SK-N-SH treated with all-trans-retinoic acid at 6 μM for 48 hours (cell line): ENCODE measurements around the gene FHIT.

ENCODE experiments used
- ATAC-seq: fragments of 200-7000 bp; cut with Tn5 transposase; 3 replicates; pipeline ENCODE4 v1.9.1; 2020; ENCODE audit warnings: mild to moderate bottlenecking, moderate library complexity
- ARNTL ChIP-seq: fragments of 450-650 bp; formaldehyde crosslinking; IDR thresholded peaks from 2 replicates; pipeline ENCODE4 v1.5.0; 2020; ENCODE audit warnings: low read depth, mild to moderate bottlenecking, moderate library complexity, borderline replicate concordance
- BACH2 ChIP-seq: fragments of 250-450 bp; sonication (Bioruptor Pico); IDR thresholded peaks from 2 replicates; pipeline ENCODE4 v1.9.0; 2021; ENCODE audit warnings: mild to moderate bottlenecking, borderline replicate concordance
- CSDC2 ChIP-seq: fragments of 250-450 bp; sonication (Bioruptor Pico); IDR thresholded peaks from 2 replicates; pipeline ENCODE4 v1.5.0; 2020; ENCODE audit warnings: mild to moderate bottlenecking, moderate library complexity
- ESRRG ChIP-seq: fragments of 250-450 bp; sonication (Bioruptor Pico); IDR thresholded peaks from 2 replicates; pipeline ENCODE4 v1.6.1; 2021; ENCODE audit warnings: mild to moderate bottlenecking
- GLIS3 ChIP-seq: fragments of 250-450 bp; sonication (Bioruptor Pico); IDR thresholded peaks from 2 replicates; pipeline ENCODE4 v1.5.0; 2020; ENCODE audit warnings: mild to moderate bottlenecking, moderate library complexity
- ISL1 ChIP-seq: fragments of 250-450 bp; sonication (Bioruptor Pico); IDR thresholded peaks from 2 replicates; pipeline ENCODE4 v2.1.2; 2022; ENCODE audit warnings: mild to moderate bottlenecking, moderate library complexity
- OSR1 ChIP-seq: fragments of 250-450 bp; sonication (Bioruptor Pico); IDR thresholded peaks from 2 replicates; pipeline ENCODE4 v1.8.0; 2022; ENCODE audit warnings: moderate library complexity, mild to moderate bottlenecking, inconsistent platforms
- PPARA ChIP-seq: fragments of 250-450 bp; sonication (Bioruptor Pico); IDR thresholded peaks from 2 replicates; pipeline ENCODE4 v1.5.0; 2020; ENCODE audit warnings: mild to moderate bottlenecking, borderline replicate concordance
- RARB ChIP-seq: fragments of 250-450 bp; sonication (Bioruptor Pico); IDR thresholded peaks from 2 replicates; pipeline ENCODE4 v1.8.0; 2021; ENCODE audit warnings: mild to moderate bottlenecking, moderate library complexity
- TCF4 ChIP-seq: fragments of 250-450 bp; sonication (Bioruptor Pico); IDR thresholded peaks from 2 replicates; pipeline ENCODE4 v1.8.0; 2021; ENCODE audit warnings: mild to moderate bottlenecking, moderate library complexity, borderline replicate concordance
- TOX ChIP-seq: fragments of 250-450 bp; sonication (Bioruptor Pico); IDR thresholded peaks from 2 replicates; pipeline ENCODE4 v1.8.0; 2021; ENCODE audit warnings: mild to moderate bottlenecking, moderate library complexity, borderline replicate concordance
- ZC3H10 ChIP-seq: fragments of 250-450 bp; sonication (Bioruptor Pico); IDR thresholded peaks from 2 replicates; pipeline ENCODE4 v1.5.1; 2021; ENCODE audit warnings: mild to moderate bottlenecking, moderate library complexity
- ZFP3 ChIP-seq: fragments of 250-450 bp; sonication (Bioruptor Pico); IDR thresholded peaks from 2 replicates; pipeline ENCODE4 v1.5.0; 2020; ENCODE audit warnings: mild to moderate bottlenecking, moderate library complexity
- ZFP30 ChIP-seq: fragments of 450-650 bp; formaldehyde crosslinking; IDR thresholded peaks from 2 replicates; pipeline ENCODE4 v1.5.0; 2022; ENCODE audit warnings: mild to moderate bottlenecking, moderate library complexity
- ZNF565 ChIP-seq: fragments of 450-650 bp; formaldehyde crosslinking; conservative IDR thresholded peaks from 2 replicates; pipeline ENCODE4 v1.5.0; 2020; ENCODE audit warnings: low read depth, mild to moderate bottlenecking, moderate library complexity
- ZNF70 ChIP-seq: fragments of 450-650 bp; formaldehyde crosslinking; IDR thresholded peaks from 2 replicates; pipeline ENCODE4 v1.5.0; 2020; ENCODE audit warnings: mild to moderate bottlenecking, moderate library complexity
- ZNF8 ChIP-seq: fragments of 450-650 bp; formaldehyde crosslinking; IDR thresholded peaks from 2 replicates; pipeline ENCODE4 v1.5.0; 2020; ENCODE audit warnings: mild to moderate bottlenecking, moderate library complexity
- TF ChIP-seq, protein P1 (sequence below): fragments of 250-450 bp; sonication (Bioruptor Pico); IDR thresholded peaks from 2 replicates; pipeline ENCODE4 v1.8.0; 2021; ENCODE audit warnings: low read depth, mild to moderate bottlenecking, moderate library complexity, borderline replicate concordance
- TF ChIP-seq, protein P2 (sequence below): fragments of 250-450 bp; sonication (Bioruptor Pico); IDR thresholded peaks from 2 replicates; pipeline ENCODE4 v1.5.0; 2020; ENCODE audit warnings: mild to moderate bottlenecking, moderate library complexity
- TF ChIP-seq, protein P3 (sequence below): fragments of 250-450 bp; sonication (Bioruptor Pico); IDR thresholded peaks from 2 replicates; pipeline ENCODE4 v1.5.1; 2021; ENCODE audit warnings: mild to moderate bottlenecking, moderate library complexity
- TF ChIP-seq, protein P4 (sequence below): fragments of 250-450 bp; sonication (Bioruptor Pico); IDR thresholded peaks from 2 replicates; pipeline ENCODE4 v1.8.0; 2020; ENCODE audit warnings: mild to moderate bottlenecking, moderate library complexity, borderline replicate concordance
- TF ChIP-seq, protein P5 (sequence below): fragments of 250-450 bp; sonication (Bioruptor Pico); IDR thresholded peaks from 2 replicates; pipeline ENCODE4 v1.5.1; 2020; ENCODE audit warnings: low read depth, mild to moderate bottlenecking, moderate library complexity

Gene FHIT

DNA sequence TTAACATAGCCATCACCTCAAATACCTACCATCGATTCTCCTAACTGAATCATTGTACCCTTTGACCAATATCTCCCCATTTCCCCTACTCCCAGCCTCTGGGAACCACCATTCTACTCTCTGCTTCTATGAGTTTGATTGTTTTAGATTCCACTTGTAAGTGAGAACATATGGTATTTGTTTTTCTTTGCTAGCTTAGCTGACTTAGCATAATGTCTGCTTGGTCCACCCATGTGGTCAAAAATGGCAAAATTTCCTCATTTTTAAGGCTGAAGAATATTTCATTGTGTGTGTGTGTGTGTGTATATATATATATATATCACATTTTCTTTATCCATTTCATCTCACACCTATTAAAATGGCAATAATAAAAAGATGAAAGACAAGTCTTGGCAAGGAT lies 469.3 kb downstream of the FHIT start:
- TF ChIP-seq ZFP30 (no peak), RARB (CRISPR knock-in tag) (no peak), CSDC2 (CRISPR knock-in tag) (no peak), GLIS3 (no peak), ZNF70 (CRISPR knock-in tag) (no peak), ZFP3 (no peak), TOX (CRISPR knock-in tag) (no peak), ZC3H10 (CRISPR knock-in tag) (no peak), ARNTL (CRISPR knock-in tag) (no peak), ISL1 (no peak), BACH2 (CRISPR knock-in tag) (no peak), PPARA (CRISPR knock-in tag) (no peak), ZNF565 (no peak), TCF4 (no peak), ESRRG (CRISPR knock-in tag) (no peak), OSR1 (CRISPR knock-in tag) (no peak)
- TF ChIP-seq, protein P1, sequence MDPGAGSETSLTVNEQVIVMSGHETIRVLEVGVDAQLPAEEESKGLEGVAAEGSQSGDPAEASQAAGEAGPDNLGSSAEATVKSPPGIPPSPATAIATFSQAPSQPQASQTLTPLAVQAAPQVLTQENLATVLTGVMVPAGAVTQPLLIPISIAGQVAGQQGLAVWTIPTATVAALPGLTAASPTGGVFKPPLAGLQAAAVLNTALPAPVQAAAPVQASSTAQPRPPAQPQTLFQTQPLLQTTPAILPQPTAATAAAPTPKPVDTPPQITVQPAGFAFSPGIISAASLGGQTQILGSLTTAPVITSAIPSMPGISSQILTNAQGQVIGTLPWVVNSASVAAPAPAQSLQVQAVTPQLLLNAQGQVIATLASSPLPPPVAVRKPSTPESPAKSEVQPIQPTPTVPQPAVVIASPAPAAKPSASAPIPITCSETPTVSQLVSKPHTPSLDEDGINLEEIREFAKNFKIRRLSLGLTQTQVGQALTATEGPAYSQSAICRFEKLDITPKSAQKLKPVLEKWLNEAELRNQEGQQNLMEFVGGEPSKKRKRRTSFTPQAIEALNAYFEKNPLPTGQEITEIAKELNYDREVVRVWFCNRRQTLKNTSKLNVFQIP (CRISPR knock-in tag), result no peak
- TF ChIP-seq, protein P2, sequence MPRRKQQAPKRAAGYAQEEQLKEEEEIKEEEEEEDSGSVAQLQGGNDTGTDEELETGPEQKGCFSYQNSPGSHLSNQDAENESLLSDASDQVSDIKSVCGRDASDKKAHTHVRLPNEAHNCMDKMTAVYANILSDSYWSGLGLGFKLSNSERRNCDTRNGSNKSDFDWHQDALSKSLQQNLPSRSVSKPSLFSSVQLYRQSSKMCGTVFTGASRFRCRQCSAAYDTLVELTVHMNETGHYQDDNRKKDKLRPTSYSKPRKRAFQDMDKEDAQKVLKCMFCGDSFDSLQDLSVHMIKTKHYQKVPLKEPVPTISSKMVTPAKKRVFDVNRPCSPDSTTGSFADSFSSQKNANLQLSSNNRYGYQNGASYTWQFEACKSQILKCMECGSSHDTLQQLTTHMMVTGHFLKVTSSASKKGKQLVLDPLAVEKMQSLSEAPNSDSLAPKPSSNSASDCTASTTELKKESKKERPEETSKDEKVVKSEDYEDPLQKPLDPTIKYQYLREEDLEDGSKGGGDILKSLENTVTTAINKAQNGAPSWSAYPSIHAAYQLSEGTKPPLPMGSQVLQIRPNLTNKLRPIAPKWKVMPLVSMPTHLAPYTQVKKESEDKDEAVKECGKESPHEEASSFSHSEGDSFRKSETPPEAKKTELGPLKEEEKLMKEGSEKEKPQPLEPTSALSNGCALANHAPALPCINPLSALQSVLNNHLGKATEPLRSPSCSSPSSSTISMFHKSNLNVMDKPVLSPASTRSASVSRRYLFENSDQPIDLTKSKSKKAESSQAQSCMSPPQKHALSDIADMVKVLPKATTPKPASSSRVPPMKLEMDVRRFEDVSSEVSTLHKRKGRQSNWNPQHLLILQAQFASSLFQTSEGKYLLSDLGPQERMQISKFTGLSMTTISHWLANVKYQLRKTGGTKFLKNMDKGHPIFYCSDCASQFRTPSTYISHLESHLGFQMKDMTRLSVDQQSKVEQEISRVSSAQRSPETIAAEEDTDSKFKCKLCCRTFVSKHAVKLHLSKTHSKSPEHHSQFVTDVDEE (CRISPR knock-in tag), result no peak
- TF ChIP-seq, protein P3, sequence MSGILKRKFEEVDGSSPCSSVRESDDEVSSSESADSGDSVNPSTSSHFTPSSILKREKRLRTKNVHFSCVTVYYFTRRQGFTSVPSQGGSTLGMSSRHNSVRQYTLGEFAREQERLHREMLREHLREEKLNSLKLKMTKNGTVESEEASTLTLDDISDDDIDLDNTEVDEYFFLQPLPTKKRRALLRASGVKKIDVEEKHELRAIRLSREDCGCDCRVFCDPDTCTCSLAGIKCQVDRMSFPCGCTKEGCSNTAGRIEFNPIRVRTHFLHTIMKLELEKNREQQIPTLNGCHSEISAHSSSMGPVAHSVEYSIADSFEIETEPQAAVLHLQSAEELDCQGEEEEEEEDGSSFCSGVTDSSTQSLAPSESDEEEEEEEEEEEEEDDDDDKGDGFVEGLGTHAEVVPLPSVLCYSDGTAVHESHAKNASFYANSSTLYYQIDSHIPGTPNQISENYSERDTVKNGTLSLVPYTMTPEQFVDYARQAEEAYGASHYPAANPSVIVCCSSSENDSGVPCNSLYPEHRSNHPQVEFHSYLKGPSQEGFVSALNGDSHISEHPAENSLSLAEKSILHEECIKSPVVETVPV, result no peak
- ATAC-seq, result no peak

DNA sequence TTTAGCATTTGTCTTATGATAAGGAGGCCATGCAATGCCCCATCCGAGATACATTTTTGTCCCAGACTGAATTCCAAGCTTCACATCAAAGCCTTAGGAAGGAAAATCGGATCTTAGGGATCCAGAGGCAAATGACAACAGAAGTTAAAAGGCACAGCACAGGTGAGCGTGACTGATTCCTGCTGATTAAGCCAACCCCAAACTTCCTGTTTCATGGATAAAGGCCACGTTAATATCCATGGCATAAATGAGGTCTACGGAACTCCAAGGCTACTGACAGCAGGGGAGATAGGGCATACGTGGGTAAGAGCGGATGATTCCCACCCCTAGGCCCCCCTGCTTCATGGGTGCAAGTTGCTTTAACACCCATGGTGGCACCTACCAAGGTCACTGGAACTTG lies 471.6 kb downstream of the FHIT start:
- no peak for TF ChIP-seq ZNF8 (CRISPR knock-in tag)
- TF ChIP-seq, protein P4, sequence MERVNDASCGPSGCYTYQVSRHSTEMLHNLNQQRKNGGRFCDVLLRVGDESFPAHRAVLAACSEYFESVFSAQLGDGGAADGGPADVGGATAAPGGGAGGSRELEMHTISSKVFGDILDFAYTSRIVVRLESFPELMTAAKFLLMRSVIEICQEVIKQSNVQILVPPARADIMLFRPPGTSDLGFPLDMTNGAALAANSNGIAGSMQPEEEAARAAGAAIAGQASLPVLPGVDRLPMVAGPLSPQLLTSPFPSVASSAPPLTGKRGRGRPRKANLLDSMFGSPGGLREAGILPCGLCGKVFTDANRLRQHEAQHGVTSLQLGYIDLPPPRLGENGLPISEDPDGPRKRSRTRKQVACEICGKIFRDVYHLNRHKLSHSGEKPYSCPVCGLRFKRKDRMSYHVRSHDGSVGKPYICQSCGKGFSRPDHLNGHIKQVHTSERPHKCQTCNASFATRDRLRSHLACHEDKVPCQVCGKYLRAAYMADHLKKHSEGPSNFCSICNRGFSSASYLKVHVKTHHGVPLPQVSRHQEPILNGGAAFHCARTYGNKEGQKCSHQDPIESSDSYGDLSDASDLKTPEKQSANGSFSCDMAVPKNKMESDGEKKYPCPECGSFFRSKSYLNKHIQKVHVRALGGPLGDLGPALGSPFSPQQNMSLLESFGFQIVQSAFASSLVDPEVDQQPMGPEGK, result no peak
- no peak for TF ChIP-seq RARB (CRISPR knock-in tag)
- TF ChIP-seq ISL1, result no peak
- TF ChIP-seq, protein P3, result no peak
- no peak for TF ChIP-seq GLIS3
- TF ChIP-seq ZC3H10 (CRISPR knock-in tag), result no peak
- no peak for TF ChIP-seq ZFP30
- TF ChIP-seq CSDC2 (CRISPR knock-in tag), result no peak
- TF ChIP-seq, protein P5, sequence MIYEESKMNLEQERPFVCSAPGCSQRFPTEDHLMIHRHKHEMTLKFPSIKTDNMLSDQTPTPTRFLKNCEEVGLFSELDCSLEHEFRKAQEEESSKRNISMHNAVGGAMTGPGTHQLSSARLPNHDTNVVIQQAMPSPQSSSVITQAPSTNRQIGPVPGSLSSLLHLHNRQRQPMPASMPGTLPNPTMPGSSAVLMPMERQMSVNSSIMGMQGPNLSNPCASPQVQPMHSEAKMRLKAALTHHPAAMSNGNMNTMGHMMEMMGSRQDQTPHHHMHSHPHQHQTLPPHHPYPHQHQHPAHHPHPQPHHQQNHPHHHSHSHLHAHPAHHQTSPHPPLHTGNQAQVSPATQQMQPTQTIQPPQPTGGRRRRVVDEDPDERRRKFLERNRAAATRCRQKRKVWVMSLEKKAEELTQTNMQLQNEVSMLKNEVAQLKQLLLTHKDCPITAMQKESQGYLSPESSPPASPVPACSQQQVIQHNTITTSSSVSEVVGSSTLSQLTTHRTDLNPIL, result no peak
- TF ChIP-seq TCF4, result no peak
- TF ChIP-seq OSR1 (CRISPR knock-in tag), result no peak
- TF ChIP-seq PPARA (CRISPR knock-in tag), result no peak
- no peak for TF ChIP-seq BACH2 (CRISPR knock-in tag)
- TF ChIP-seq, protein P2 (CRISPR knock-in tag), result no peak
- TF ChIP-seq ESRRG (CRISPR knock-in tag), result no peak
- no peak for ATAC-seq
